HepG2 (cell line): ENCODE measurements around the gene CCDC142. TPM values are rescaled to one million over a fixed set of nuclear protein-coding genes. Genes with fewer than 3 reads are reported as not detected.

Source experiments
- CEBPZ ChIP-seq: IDR thresholded peaks from 2 replicates; pipeline ENCODE4 v1.6.1; 2012; ENCODE audit warnings: low read length, improper control_type of control experiment
- ELF1 ChIP-seq: sonication (generic); formaldehyde crosslinking; IDR thresholded peaks from 2 replicates; pipeline ENCODE4 v1.4.0; 2020; ENCODE audit warnings: missing genetic modification reagents
- HNRNPH1 ChIP-seq: fragments of 200-400 bp; formaldehyde crosslinking; optimal IDR thresholded peaks from 2 replicates; pipeline ENCODE3; 2017; ENCODE audit warnings: mild to moderate bottlenecking, low read depth, low read length
- PHF5A ChIP-seq: IDR thresholded peaks from one replicate; pipeline ENCODE4 v1.6.1; 2018; ENCODE audit warnings: low read depth, missing genetic modification reagents; ENCODE audit not compliant: unreplicated experiment
- PREB ChIP-seq: sonication (generic); formaldehyde crosslinking; IDR thresholded peaks from 2 replicates; pipeline ENCODE4 v1.4.0; 2020; ENCODE audit warnings: missing genetic modification reagents
- SAFB2 ChIP-seq: sonication (generic); formaldehyde crosslinking; IDR thresholded peaks from 2 replicates; pipeline ENCODE4 v1.5.1; 2020; ENCODE audit warnings: missing genetic modification reagents, low read depth, mild to moderate bottlenecking, borderline replicate concordance
- SMC3 ChIP-seq: IDR thresholded peaks from 2 replicates; pipeline ENCODE4 v1.6.1; 2011; ENCODE audit warnings: low read length, improper control_type of control experiment
- SP4 ChIP-seq: sonication (generic); formaldehyde crosslinking; IDR thresholded peaks from 2 replicates; pipeline ENCODE4 v1.8.1; 2023; ENCODE audit warnings: mild to moderate bottlenecking, missing genetic modification reagents
- STAG1 ChIP-seq: sonication (generic); formaldehyde crosslinking; IDR thresholded peaks from 2 replicates; pipeline ENCODE4 v1.4.0; 2020; ENCODE audit warnings: missing genetic modification reagents
- ZBED4 ChIP-seq: sonication (generic); formaldehyde crosslinking; IDR thresholded peaks from 2 replicates; pipeline ENCODE4 v1.4.0; 2020; ENCODE audit warnings: missing genetic modification reagents, borderline replicate concordance
- ZBTB39 ChIP-seq: sonication (generic); formaldehyde crosslinking; IDR thresholded peaks from 2 replicates; pipeline ENCODE4 v1.5.0; 2020; ENCODE audit warnings: missing genetic modification reagents
- ZFP1 ChIP-seq: IDR thresholded peaks from 2 replicates; pipeline ENCODE4 v1.6.1; 2016
- ZNF18 ChIP-seq: sonication (generic); formaldehyde crosslinking; IDR thresholded peaks from 2 replicates; pipeline ENCODE4 v1.8.0; 2022; ENCODE audit warnings: mild to moderate bottlenecking, missing genetic modification reagents; ENCODE audit not compliant: insufficient replicate concordance
- ZNF275 ChIP-seq: sonication (generic); formaldehyde crosslinking; IDR thresholded peaks from 2 replicates; pipeline ENCODE4 v1.8.0; 2022; ENCODE audit warnings: missing genetic modification reagents, mild to moderate bottlenecking, inconsistent platforms, borderline replicate concordance
- ZNF441 ChIP-seq: sonication (generic); formaldehyde crosslinking; IDR thresholded peaks from 2 replicates; pipeline ENCODE4 v1.7.0; 2021; ENCODE audit warnings: missing genetic modification reagents, borderline replicate concordance
- ZNF576 ChIP-seq: sonication (generic); formaldehyde crosslinking; IDR thresholded peaks from 2 replicates; pipeline ENCODE4 v1.4.0; 2020; ENCODE audit warnings: mild to moderate bottlenecking, missing genetic modification reagents
- polyA plus RNA-seq, 8 experiments: library from polyadenylated mRNA; depleted of rRNA in 3 of 8; stranded (reverse) in 7 of 8; unstranded in 1 of 8; fragments of >200 nt; fragmentation: Illumina TruSeq in 4 of 8; extraction: Trizol in 4 of 8; gene quantifications; 2 replicates each; pipeline versions ENCODE4 v1.2.1 to v1.2.3, GENCODE V29; 2011 to 2016; ENCODE audit warnings: low read depth in 4 of 8, missing spikeins in 1 of 8, mixed read lengths in 1 of 8; ENCODE audit not compliant: insufficient read depth in 1 of 8
- total RNA-seq, 5 experiments: library from RNA; depleted of rRNA; stranded (reverse); fragments of >200 nt; fragmentation: Illumina TruSeq; extraction: Trizol; gene quantifications; 2 replicates each; pipeline ENCODE4 v1.2.3, GENCODE V29; 2016; ENCODE audit warnings: low read depth in 1 of 5

Gene CCDC142
- total and polyA plus RNA-seq, 2 of the 13 experiments (the other 11 are each of a cell fraction or from before 2014, with no cell fraction given) = 14.7 to 30.4 TPM

- no peak for TF ChIP-seq ZBTB39 (CRISPR knock-in tag)
- no peak for TF ChIP-seq SP4 (CRISPR knock-in tag)
- TF ChIP-seq PHF5A = peak; percentile 25
- no peak for TF ChIP-seq ZBED4 (CRISPR knock-in tag)
- TF ChIP-seq ELF1 (CRISPR knock-in tag) = no peak
- no peak for TF ChIP-seq ZFP1 (CRISPR knock-in tag)
- TF ChIP-seq SAFB2 (CRISPR knock-in tag) = 0 out of 2 replicates have a peak, but pooled peaks have one; percentile 30
- TF ChIP-seq PREB (CRISPR knock-in tag) = no peak
- 0 out of 2 replicates have a peak, but pooled peaks have one; percentile 71 for TF ChIP-seq ZNF576 (CRISPR knock-in tag)
- no peak for TF ChIP-seq CEBPZ
- no peak for TF ChIP-seq SMC3
- no peak for TF ChIP-seq HNRNPH1
- TF ChIP-seq ZNF275 (CRISPR knock-in tag) = 0 out of 2 replicates have a peak, but pooled peaks have one; percentile 66
- TF ChIP-seq ZNF441 (CRISPR knock-in tag) = no peak
- TF ChIP-seq ZNF18 (CRISPR knock-in tag) = no peak
- TF ChIP-seq STAG1 = no peak
Observed at GRCh38 chr2:74424995-74425406, 57.8 kb downstream of the CCDC142 start (continued).
